Measurements from ENCODE around the gene TEX12.

DNA sequence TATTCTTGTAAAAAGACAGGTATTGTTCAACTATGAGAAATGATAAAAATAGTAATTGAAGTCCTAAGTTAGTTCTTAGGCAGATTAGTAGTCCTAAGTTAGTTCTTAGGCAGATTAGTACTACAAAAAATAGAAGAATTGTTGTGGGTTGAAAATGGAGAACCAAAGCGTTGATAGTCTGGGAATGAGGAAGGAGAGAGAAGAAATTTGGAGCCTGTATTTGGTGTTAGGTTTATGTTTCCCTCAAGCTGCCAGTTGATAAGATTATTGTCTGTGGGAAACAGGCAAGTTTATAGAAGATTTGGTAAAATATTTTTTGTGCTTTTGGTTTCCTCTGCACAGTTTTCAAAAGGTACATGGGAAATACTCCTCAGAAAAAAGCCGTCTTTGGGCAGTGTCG, 11.8 kb downstream of the TEX12 start:
- TF ChIP-seq, protein P1, sequence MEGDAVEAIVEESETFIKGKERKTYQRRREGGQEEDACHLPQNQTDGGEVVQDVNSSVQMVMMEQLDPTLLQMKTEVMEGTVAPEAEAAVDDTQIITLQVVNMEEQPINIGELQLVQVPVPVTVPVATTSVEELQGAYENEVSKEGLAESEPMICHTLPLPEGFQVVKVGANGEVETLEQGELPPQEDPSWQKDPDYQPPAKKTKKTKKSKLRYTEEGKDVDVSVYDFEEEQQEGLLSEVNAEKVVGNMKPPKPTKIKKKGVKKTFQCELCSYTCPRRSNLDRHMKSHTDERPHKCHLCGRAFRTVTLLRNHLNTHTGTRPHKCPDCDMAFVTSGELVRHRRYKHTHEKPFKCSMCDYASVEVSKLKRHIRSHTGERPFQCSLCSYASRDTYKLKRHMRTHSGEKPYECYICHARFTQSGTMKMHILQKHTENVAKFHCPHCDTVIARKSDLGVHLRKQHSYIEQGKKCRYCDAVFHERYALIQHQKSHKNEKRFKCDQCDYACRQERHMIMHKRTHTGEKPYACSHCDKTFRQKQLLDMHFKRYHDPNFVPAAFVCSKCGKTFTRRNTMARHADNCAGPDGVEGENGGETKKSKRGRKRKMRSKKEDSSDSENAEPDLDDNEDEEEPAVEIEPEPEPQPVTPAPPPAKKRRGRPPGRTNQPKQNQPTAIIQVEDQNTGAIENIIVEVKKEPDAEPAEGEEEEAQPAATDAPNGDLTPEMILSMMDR (IDR thresholded peaks at IDR 0.05; ENCODE audit: low read depth, low read length, poor library complexity, severe bottlenecking), result no peak
- no peak for TF ChIP-seq EZH2phosphoT487 (IDR thresholded peaks at IDR 0.05; ENCODE audit: borderline replicate concordance, low read length)

All from DOHH2 (cell line).